GM19023 (cell line): Measurements from ENCODE around the gene CSK.

Source experiments
- ATAC-seq: cut with Tn5 transposase; IDR thresholded peaks from one replicate; pipeline ENCODE4 v1.9.1; 2021; ENCODE audit warnings: mild to moderate bottlenecking, moderate library complexity; ENCODE audit not compliant: unreplicated experiment

Gene CSK

DNA sequence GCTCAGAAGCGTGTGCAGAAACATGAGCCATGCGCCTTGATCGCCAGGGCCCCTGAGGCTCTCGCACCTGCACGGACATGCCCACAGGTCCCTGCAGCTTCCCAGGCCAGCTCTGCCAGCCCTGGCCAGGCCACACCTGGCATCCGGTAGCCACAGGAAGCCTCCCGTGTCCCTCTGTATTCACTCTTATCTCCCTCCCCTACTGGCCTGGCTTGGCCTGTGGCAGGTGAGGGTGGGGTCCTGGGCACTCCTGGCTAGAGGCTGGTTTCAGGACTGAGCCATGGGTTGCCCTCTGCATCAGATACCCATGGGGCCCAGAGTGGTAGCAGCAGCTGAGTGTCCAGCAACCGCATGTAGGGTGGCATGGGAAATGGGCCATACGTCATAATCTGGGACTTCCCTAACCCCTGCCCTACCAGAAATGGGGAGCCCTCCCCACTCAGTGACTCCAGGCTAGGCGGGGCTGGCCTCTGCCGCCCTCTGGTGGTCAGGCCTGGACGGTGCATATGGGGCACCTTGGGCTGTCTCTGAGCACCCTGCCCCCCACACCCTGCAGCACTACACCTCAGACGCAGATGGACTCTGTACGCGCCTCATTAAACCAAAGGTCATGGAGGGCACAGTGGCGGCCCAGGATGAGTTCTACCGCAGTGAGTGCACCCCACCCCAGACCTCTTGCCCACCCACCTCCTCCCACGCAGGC, 18.1 kb downstream of the CSK start:
- peak; percentile 82 for ATAC-seq

DNA sequence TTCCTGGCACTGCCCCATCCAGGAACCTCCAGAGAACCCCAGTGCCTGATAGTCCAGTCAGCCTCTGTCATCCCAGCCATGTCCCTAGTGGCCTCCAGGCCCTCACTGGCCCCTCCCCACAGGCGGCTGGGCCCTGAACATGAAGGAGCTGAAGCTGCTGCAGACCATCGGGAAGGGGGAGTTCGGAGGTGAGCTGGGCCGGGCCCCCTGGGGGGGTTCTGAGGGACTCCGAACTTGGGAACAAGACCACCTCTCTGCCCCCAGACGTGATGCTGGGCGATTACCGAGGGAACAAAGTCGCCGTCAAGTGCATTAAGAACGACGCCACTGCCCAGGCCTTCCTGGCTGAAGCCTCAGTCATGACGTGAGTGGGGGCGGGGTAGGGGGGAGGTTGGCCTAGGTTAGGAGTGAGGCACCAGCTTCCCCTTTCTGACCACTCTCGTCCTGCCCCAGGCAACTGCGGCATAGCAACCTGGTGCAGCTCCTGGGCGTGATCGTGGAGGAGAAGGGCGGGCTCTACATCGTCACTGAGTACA, 18.7 kb downstream of the CSK start:
- no peak for ATAC-seq

DNA sequence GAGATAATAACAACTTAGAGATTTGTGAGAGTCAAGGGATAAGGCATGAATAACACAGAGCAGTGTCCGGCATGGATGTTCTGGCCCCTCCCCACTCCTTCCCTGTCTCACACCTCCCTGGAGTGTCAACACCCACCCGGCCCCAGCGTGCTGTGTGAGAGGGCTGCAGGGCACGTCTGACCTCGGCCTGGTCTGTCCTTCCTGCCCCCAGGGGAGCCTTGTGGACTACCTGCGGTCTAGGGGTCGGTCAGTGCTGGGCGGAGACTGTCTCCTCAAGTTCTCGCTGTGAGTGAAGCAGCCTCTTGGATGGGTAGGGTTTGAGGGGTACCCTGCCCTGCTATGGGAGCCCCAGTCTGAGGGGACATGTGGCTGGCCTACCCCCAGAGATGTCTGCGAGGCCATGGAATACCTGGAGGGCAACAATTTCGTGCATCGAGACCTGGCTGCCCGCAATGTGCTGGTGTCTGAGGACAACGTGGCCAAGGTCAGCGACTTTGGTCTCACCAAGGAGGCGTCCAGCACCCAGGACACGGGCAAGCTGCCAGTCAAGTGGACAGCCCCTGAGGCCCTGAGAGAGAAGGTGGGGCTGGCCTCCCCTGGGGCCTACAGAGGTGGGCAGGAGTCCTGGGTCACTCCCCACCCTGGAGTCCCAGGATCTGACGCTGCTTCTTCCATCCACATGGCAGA, 19.6 kb downstream of the CSK start:
- ATAC-seq, result no peak

DNA sequence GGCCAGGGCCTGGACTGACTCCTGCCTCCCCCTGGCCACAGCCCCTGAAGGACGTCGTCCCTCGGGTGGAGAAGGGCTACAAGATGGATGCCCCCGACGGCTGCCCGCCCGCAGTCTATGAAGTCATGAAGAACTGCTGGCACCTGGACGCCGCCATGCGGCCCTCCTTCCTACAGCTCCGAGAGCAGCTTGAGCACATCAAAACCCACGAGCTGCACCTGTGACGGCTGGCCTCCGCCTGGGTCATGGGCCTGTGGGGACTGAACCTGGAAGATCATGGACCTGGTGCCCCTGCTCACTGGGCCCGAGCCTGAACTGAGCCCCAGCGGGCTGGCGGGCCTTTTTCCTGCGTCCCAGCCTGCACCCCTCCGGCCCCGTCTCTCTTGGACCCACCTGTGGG, 20.4 kb downstream of the CSK start:
- ATAC-seq, result no peak

DNA sequence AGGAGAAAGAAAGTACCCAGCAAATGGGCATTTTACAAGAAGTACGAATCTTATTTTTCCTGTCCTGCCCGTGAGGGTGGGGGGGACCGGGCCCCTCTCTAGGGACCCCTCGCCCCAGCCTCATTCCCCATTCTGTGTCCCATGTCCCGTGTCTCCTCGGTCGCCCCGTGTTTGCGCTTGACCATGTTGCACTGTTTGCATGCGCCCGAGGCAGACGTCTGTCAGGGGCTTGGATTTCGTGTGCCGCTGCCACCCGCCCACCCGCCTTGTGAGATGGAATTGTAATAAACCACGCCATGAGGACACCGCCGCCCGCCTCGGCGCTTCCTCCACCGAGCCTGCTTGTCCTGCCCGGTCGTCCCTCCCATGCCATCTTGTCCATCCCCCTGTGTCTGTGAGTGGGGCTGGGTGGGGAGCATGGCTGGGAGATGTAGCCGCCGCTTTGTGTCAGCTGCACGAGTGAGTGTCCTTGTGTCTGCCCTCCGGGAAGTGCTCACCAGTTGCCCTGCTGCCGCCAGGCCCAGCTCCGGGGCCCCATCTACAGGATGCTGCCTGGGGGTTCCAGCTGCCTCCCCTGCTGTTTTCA, 21.1 kb downstream of the CSK start:
- no peak for ATAC-seq

DNA sequence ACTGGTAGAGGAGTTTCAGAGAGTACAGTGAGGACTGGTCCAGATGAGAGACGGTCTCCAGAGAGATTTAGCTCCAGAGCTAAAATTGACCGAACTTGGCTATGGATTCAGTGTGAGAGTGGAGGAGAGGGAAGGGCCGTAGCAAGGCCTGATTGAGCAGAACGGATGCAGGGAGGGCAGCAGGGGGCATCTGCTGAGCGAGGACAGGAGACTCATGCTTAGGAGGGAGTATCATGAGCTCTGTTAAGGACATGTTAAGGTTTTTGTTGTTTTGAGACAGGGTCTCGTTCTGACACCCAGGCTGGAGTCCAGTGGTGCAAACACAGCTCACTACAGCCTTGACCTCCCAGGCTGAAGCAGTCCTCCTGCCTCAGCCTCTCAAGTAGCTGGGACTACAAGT, 23.1 kb downstream of the CSK start:
- no peak for ATAC-seq

DNA sequence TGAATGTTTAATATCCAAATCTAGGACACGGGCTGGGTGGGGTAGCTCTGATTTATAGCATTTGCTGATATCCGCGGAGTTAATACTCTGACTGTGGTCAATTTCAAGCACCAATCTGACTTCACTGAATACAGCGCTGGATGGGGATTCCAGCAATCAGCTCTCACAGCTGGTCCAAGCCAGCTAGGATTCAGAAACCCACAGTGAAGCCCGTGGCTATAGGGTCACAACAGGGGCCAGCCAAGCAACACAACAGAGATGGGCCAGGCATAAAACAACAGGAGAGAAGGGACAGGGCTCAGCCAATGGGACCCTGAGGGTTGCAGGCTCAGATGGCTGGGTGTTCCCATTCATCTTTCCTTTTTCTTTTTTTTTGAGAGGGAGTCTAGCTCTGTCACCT, 25.4 kb downstream of the CSK start:
- no peak for ATAC-seq

DNA sequence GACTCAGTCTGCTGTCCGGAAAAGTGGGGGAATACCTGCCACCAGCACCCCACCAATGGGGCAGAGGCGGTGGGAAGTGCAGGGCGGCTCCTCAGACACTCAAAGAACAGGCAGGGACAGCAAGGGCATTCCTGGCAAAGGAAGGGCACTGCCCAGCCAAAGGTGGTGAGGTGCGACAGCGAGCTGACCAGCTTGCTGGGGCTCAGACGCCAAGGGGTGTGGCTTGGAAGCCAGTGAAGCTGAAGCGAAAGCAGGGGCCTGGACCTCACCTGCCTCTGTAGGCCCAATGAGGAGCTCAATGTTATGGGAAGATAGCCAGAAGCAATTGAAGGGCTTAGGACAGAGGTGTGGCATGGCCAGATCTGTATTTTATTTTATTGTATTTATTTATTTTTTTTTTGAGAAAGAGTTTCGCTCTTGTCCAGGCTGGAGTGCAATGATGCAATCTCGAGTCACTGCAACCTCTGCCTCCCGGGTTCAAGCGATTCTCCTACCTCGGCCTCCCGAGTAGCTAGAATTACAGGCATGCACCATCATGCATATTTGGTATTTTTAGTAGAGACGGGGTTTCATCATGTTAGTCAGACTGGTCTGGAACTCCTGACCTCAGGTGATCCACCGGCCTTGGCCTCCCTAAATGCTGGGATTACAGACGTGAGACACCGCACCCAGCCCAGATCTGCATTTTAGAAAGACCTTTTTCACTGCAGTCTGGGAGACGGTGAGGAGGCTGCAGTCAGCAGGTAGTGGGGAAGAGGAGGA, 26.4 kb downstream of the CSK start:
- ATAC-seq, result no peak

DNA sequence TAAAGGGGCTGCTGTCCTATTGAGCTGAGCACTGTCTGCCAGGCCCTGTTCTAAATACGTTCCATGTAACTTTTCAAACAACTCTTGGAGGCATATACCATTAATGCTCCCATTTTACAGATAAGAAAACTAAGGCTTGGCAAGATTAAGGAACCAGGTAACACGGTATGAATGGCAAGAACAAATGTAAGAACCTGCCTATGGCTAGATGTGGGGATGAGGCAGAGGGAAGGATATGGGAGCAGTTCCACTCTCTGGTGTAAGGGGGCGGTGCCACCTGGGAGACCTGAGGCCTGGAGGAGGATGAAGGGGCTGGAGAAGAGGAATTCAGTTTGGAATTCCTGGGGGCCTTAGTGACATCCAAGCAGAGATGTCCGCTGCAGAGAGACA, 27.0 kb downstream of the CSK start:
- no peak for ATAC-seq

DNA sequence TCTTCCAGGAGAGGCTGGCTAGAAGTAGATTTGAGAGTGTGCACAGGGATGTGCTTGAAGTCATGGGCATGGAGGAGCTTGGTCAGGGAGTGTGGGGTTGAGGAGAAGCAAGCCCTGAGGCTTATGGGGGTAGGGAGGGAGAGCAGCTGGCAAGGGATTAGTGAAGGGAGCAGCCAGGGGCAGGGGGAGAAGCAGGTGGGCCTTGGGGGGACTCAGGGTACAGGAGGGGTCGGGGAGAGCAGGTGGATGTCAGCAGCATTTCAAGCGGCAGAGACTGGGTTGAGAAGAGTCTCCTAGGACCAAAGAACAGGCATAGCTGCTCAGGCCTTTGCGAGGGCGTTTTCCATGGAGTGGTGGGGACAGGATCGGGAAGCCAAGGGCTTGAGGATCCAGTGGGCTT, 27.4 kb downstream of the CSK start:
- no peak for ATAC-seq

DNA sequence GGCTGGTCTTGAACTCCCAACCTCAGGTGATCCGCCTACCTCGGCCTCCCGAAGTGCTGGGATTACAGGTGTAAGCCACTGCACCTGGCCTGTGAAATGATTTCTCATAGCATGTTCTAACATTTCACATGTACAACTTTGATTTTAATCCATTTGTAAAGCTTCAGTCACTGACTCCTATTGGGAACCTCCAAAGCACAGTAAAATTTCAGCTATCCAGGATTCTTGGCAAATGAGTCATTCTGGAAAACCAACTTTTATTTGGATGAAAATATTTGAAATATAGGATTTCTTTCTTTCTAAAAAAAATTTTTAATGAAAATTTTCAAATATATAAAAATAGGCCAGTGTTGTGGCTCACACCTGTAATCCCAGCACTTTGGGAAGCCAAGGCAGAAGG, 28.1 kb downstream of the CSK start:
- no peak for ATAC-seq

DNA sequence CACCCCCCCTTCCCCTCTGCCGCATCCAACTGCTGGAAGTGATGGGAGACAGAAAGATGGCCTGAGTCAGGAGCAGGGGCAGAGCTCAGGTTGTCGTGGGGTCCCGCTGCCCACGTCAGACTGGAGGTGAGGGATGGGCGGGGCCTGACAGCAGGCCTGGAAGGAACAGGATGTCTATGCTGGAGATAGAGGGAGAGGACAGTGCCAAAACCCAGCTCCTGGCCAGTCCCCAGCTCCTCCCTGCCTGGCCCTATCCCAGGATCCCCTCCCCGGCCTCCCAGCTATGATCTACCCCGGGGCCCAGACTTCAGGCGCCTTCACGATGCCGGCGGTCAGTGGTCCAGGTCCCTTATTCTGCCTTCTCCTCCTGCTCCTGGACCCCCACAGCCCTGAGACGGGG, 30.7 kb downstream of the CSK start, which contains the start of gene LMAN1L:
TSS of gene LMAN1L (plus strand) at position 303 of the 400 bp plus-strand sequence. CDS start at position 323, 20 bp downstream.
- ATAC-seq, result no peak

DNA sequence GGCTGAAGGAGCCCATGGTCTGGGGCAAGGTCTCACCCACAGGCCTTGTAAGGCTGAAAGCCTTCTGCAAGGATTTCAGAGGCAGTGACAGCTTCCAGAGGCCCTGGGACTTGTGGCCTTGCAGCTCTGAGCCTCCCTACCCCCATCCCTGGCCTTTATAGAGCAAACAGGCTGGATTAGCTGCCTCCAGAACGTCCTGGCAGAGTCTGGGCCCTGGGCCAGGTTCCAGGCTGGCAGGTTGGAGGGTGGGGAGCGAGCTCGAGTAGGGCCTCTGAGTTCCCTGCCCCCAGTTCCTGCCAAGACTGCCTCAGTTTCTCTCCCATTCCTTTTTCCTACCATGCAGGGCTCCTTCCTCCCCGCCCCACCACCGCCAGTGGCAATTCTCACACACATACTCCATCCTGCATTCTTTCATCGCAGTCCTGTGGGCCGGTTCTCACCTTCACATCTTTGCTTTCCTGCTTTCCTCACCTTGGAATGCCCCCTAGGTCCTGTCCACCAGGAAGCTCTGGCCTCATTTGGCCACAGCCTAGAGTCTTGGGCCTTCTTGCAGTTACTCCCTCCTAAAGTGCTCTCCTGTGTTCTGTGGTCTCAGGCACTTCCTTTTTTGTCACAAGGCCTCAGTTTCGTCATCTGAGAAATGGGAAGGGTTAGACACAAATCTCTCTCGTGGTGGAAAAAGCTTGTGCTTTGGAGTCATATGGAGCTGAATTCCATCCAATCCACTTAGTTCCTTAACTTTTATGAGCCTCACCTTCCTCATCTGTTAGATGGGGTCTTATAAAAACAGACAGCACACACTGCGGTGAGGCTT, 33.4 kb downstream of the CSK start:
- ATAC-seq, result no peak

DNA sequence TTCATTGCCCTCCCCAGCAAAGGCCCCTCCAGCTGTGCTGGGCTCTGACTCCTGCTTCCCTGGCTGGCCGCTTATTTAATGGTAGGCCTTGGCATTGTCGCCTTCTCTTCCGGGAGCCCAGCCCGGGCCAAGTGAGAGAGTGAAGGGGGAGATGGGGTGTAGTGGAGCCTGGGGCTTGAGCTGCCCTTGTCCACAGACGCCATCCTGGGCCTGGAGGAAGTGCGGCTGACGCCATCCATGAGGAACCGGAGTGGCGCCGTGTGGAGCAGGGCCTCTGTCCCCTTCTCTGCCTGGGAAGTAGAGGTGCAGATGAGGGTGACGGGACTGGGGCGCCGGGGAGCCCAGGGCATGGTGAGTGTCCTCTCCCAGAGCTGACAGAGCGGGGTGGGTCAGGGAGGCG, 34.1 kb downstream of the CSK start:
- ATAC-seq, result no peak

DNA sequence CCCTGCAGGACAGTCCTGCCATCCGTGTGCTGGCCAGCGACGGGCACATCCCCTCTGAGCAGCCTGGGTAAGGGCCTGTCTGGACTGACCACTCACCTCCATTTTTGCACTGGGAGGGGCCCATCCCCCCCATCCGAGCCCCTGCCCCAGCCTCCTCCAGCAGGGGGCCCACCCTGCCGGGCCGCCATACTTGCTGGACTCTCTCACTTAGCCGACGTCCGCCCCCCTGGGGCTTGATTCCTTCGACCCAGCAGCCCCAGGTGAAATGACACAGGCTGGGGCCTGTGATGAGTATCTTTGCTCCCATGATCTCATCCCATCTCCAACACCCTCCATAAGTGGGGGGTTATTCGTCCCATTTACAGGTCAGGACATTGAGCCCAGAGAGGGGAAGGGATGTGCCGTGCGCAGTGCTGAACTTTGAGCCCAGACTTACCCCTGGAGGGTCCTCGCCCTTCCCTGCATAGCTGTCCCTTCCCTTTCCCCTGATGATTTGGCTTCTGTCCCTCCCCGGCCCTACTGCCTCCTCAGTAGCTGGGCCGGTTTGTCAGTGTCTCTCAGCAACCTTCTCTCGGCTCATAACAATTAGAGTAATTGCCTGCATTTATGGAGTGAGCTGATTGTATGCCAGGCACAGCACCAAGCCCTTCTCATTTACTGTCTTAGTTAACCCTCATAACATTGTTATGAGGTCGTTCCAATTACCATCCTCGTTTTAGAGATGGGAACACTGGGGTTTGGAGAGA, 34.9 kb downstream of the CSK start:
- no peak for ATAC-seq

DNA sequence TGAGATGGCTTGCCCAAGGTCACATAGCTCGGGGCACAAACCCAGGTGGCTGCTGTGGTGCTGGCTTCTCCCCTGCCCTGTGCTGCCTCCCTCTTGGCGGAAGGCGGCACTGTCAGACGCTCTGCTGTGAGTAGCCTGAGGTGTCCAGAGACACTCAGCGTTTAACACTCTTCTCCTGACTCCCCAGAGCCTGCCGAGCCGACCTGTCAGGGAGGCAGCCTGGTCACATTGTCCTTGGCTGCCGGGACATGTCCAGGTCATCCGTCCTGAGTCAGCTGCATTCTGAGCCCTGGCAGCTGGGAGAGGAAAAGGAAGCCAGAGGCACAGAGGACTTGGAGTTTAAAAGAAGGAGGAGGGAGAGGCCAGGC, 35.5 kb downstream of the CSK start:
- ATAC-seq, result no peak

DNA sequence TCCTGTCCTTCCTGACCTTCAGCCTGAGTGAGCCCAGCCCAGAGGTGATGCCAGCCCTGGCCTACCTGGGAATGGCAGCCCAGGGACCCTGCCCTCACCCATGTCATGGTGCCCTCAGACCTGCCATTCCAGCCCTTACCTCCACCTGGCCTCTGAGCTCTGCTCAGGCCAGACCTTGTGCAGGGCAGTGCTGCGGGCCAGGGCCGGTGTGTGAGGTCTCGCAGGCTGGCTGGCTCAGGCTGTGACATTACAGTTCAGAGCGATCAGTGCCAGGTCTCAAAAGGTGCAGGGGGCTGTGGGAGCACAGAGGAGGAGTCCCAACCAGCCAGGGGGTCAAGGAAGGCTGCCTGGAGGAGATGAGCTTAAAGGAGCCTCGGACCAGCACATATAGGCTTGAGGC, 38.2 kb downstream of the CSK start:
- no peak for ATAC-seq

DNA sequence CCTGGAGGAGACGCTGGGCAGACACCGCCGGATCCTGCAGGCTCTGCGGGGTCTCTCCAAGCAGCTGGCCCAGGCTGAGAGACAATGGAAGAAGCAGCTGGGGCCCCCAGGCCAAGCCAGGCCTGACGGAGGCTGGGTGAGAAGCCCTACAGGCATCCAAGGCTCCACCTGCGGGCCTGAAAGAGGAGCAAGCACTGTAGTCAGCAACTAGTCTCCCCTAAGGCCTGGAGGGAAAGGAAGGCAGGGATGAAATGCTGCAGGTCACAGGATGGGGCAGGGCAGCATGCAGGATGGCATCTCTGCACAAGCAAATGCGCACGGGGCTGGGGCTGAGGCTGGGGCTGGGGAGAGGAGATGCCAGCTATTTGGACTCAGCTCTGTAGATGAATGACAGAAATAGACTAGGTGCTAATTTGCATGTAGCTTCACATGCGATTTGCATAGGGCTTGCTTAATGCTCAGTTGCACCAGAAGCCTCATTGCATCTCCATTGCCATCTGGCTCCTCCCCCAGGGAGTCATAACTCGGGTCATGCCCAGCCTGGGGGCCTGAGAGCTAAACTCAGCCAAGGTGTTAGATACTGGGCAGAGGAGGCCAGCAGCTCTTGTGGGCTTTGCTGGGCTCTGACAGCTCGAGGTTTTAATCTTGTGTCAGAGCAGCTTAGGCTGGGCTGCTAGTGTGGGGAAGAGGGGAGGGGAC, 39.4 kb downstream of the CSK start:
- peak; percentile 69 for ATAC-seq

DNA sequence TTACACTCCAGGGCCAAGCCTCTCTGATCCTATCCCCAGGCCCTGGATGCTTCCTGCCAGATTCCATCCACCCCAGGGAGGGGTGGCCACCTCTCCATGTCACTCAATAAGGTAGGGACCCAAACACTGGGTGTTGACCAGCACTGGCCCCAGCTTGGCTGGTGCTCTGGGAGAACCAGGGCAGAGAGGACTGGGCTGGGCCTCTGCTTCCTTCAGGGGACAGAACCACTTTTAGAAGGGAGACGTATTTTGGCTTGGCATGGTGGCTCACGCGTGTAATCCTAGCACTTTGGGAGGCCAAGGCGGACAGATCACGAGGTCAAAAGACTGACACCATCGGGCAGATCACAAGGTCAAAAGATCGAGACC, 39.9 kb downstream of the CSK start:
- ATAC-seq, result no peak
